Endodermal cell (in vitro differentiated cells): Measurements from ENCODE around the gene PROM1. TPM values are rescaled to one million over a fixed set of nuclear protein-coding genes. Genes with fewer than 3 reads are reported as not detected.

Experiments used
- DNase-seq: peaks from one replicate; pipeline ENCODE4 v3.0.0-alpha.2; 2017
- H3K27ac ChIP-seq: 2 replicates; pipeline ENCODE4 v1.5.1; 2013; ENCODE audit warnings: mild to moderate bottlenecking, low read depth, low read length, moderate library complexity
- H3K27me3 ChIP-seq: 2 replicates; pipeline ENCODE4 v1.6.1; 2013; ENCODE audit warnings: mild to moderate bottlenecking, low read length, moderate library complexity; ENCODE audit not compliant: insufficient read depth, control insufficient read depth, poor library complexity, severe bottlenecking
- H3K36me3 ChIP-seq: 2 replicates; pipeline ENCODE4 v1.7.0; 2013; ENCODE audit warnings: mild to moderate bottlenecking, low read length, moderate library complexity; ENCODE audit not compliant: control insufficient read depth, insufficient read depth
- H3K4me1 ChIP-seq: one replicate; pipeline ENCODE4 v1.7.0; 2013; ENCODE audit warnings: low read length; ENCODE audit not compliant: control insufficient read depth, insufficient read depth
- H3K4me3 ChIP-seq: 2 replicates; pipeline ENCODE4 v1.5.1; 2013; ENCODE audit warnings: mild to moderate bottlenecking, low read length, moderate library complexity
- H3K9ac ChIP-seq: 2 replicates; pipeline ENCODE4 v1.6.1; 2013; ENCODE audit warnings: mild to moderate bottlenecking, low read length, moderate library complexity; ENCODE audit not compliant: poor library complexity, severe bottlenecking; ENCODE audit errors: extremely low read depth
- H3K9me3 ChIP-seq: 2 replicates; pipeline ENCODE4 v1.6.1; 2013; ENCODE audit warnings: mild to moderate bottlenecking, low read length, moderate library complexity; ENCODE audit not compliant: control insufficient read depth
- H3K27ac Mint-ChIP-seq: 2 replicates; pipeline ENCODE4 v1.8.0; 2020; ENCODE audit warnings: mixed read lengths
- H3K27me3 Mint-ChIP-seq: 2 replicates; pipeline ENCODE4 v1.8.0; 2021; ENCODE audit warnings: mild to moderate bottlenecking, mixed read lengths; ENCODE audit not compliant: insufficient read depth
- H3K36me3 Mint-ChIP-seq: 2 replicates; pipeline ENCODE4 v1.8.0; 2020; ENCODE audit warnings: low read depth, mixed read lengths
- H3K4me1 Mint-ChIP-seq: 2 replicates; pipeline ENCODE4 v1.8.0; 2020; ENCODE audit warnings: mixed read lengths
- H3K4me3 Mint-ChIP-seq: 2 replicates; pipeline ENCODE4 v1.8.0; 2020; ENCODE audit warnings: mild to moderate bottlenecking, moderate library complexity, mixed read lengths
- H3K9me3 Mint-ChIP-seq: 2 replicates; pipeline ENCODE4 v1.8.0; 2020; ENCODE audit warnings: mild to moderate bottlenecking, mixed read lengths
- WGBS, 2 experiments: methylation state at CpG; one replicate each; pipeline versions ENCODE4 v1.1.5 to v1.1.7; 2013; ENCODE audit warnings: missing lambda C conversion rate in 2 of 2, mixed read lengths in 1 of 2; ENCODE audit not compliant: insufficient coverage in 1 of 2, insufficient read length in 1 of 2; 5-methylcytosine and 5-hydroxymethylcytosine counted together
- total RNA-seq, 2 donors: library from RNA; stranded (reverse); fragmentation: NEBNext Ultra II Directional in 1 of 2; extraction: Animal tissue kit (Norgen Biotek cat#: 25700) in 1 of 2; gene quantifications; 2 replicates in 1 of 2; 3 replicates in 1 of 2; pipeline ENCODE4 v1.2.1, GENCODE V29; 2021
- TF ChIP-seq, protein P1 (sequence below): fragments of 200-600 bp; sonication (generic); conservative IDR thresholded peaks from 2 replicates; pipeline ENCODE4 v1.5.0; 2021; ENCODE audit warnings: antibody characterized with exemption, mild to moderate bottlenecking

PROM1 gene
- total RNA-seq, 2 donors from 2014 or later: 38.6 to 51.6 TPM

DNA sequence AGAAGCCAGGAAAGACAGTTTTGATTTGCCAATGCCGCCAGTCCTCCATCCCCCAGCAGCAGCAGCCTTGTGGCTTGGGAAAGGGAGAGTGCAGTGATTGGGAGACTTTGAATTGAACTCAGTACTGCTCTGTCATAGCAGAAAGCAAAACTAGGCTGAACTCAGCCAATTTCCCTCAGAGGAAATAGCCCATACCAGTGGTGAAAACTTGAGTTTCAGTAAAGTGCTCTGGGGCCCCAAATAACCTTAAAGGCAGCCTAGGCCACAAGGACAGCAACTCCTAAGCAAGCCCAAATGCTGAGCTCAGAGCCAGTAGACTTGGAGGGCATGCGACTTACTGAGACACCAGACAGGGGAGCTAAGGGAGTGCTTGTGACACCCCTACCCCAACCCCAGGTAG is 2.0 kb upstream of the PROM1 start:
- Histone ChIP-seq H3K27me3 (peaks cover 47% of the 10 kb centered on the region), H3K9ac (no peak overlapping the region), H3K36me3 (no peaks in the 10 kb centered on the region), H3K4me3 (no peak overlapping the region), H3K9me3 (no peaks in the 10 kb centered on the region), H3K27ac (no peak overlapping the region), H3K4me1 (no peaks in the 10 kb centered on the region)
- H3K36me3 Mint-ChIP-seq: no peaks in the 10 kb centered on the region
- TF ChIP-seq, protein P1, sequence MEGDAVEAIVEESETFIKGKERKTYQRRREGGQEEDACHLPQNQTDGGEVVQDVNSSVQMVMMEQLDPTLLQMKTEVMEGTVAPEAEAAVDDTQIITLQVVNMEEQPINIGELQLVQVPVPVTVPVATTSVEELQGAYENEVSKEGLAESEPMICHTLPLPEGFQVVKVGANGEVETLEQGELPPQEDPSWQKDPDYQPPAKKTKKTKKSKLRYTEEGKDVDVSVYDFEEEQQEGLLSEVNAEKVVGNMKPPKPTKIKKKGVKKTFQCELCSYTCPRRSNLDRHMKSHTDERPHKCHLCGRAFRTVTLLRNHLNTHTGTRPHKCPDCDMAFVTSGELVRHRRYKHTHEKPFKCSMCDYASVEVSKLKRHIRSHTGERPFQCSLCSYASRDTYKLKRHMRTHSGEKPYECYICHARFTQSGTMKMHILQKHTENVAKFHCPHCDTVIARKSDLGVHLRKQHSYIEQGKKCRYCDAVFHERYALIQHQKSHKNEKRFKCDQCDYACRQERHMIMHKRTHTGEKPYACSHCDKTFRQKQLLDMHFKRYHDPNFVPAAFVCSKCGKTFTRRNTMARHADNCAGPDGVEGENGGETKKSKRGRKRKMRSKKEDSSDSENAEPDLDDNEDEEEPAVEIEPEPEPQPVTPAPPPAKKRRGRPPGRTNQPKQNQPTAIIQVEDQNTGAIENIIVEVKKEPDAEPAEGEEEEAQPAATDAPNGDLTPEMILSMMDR: no peak
- no peak overlapping the region for H3K27ac Mint-ChIP-seq
- no peaks in the 10 kb centered on the region for H3K9me3 Mint-ChIP-seq
- no peak overlapping the region for H3K4me3 Mint-ChIP-seq
- H3K27me3 Mint-ChIP-seq: peaks cover 44% of the 10 kb centered on the region
- peak; percentile 48 for DNase-seq
- peaks cover 29% of the 10 kb centered on the region for H3K4me1 Mint-ChIP-seq
- WGBS, 2 experiments: 92 to 100% methylated on average over 1 to 2 of the region's 2 CpGs

DNA sequence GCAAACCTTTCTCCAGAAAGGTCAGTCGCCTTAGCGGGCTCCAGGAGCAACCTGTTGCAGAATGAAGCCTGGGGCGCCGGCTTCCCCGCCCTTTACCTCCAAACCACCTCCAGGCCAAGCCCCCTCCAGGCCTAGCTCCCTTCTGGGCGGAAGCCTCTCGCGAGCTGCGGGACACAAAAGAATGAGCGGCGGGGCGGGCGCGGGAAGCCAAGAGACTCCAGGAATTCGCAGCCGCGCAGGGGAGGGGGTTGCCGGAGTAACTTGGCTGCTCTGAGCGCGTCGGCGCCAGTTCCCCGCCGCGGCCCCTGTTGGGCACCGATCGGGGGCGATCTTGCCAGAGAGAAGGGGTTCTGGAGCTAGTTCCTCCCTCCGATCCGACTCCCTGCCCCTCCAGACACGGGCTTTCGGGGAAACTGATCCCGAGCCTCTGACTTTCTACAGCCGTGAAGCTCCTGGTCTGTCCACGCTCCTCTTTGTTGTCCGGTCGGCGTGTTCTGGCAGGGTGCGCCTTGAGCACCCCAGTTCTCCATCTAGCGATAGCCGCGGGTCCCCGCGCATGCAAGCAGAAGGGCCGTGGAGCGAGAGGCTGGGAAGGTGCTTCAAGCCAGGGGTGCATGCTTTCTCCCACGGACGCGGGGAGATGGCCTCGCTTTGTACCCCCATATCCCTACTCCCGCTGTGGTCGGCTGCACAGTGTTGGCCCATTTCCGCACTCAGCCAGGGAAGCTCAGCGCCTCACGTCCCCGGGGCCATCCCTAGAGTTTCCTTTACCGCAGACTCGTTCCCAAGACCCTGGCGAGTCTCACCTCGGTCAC is 1.2 kb downstream of the PROM1 start:
- H3K4me3 Mint-ChIP-seq: peak overlapping the region; percentile 76
- Histone ChIP-seq H3K27ac (peak overlapping the region; percentile 68), H3K4me3 (peak overlapping the region; percentile 90), H3K4me1 (no peaks in the 10 kb centered on the region), H3K36me3 (no peaks in the 10 kb centered on the region), H3K27me3 (peaks cover 50% of the 10 kb centered on the region), H3K9me3 (no peaks in the 10 kb centered on the region), H3K9ac (peak overlapping the region; percentile 73)
- peaks cover 49% of the 10 kb centered on the region for H3K27me3 Mint-ChIP-seq
- DNase-seq: peak; percentile 96
- WGBS, 2 experiments: 0 to 1% methylated on average over 24 to 60 of the region's 60 CpGs
- H3K27ac Mint-ChIP-seq: peak overlapping the region; percentile 93
- TF ChIP-seq, protein P1: no peak
- no peaks in the 10 kb centered on the region for H3K9me3 Mint-ChIP-seq
- peaks cover 28% of the 10 kb centered on the region for H3K4me1 Mint-ChIP-seq
- no peaks in the 10 kb centered on the region for H3K36me3 Mint-ChIP-seq

DNA sequence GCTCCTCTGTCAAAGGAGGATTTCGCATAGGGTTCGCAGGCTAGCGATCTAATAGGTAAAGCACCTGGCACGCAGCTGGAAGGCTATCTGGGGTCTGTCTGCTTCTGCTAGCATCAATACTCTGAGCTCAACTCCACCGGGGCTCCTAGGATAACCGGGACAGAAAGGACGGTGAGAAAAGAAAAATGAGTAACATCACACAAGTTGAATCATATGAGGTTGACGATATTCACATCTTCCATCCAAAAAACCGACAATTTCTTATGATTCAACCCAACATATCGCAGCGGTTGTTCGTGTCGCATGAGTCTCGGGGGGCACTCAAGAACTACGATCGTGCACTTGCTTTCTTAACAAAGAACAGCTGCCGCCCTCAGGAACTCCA is 1.8 kb downstream of the PROM1 start:
- H3K27me3 ChIP-seq: peaks cover 50% of the 10 kb centered on the region
- 6 to 12% methylated on average over 10 to 17 of the region's 17 CpGs for WGBS, 2 experiments
- peak overlapping the region; percentile 93 for H3K27ac Mint-ChIP-seq
- peaks cover 49% of the 10 kb centered on the region for H3K27me3 Mint-ChIP-seq
- peak overlapping the region; percentile 68 for H3K27ac ChIP-seq
- DNase-seq: peak; percentile 63
- H3K9me3 ChIP-seq: no peaks in the 10 kb centered on the region
- H3K4me1 ChIP-seq: no peaks in the 10 kb centered on the region
- peak overlapping the region; percentile 73 for H3K9ac ChIP-seq
- H3K4me1 Mint-ChIP-seq: peaks cover 28% of the 10 kb centered on the region
- H3K9me3 Mint-ChIP-seq: no peaks in the 10 kb centered on the region
- peaks cover 5% of the 10 kb centered on the region for H3K36me3 Mint-ChIP-seq
- H3K36me3 ChIP-seq: no peaks in the 10 kb centered on the region
- H3K4me3 Mint-ChIP-seq: peak overlapping the region; percentile 76
- TF ChIP-seq, protein P1: no peak
- H3K4me3 ChIP-seq: peak overlapping the region; percentile 90
